ENCODE results near the gene NLRP13.

DNA sequence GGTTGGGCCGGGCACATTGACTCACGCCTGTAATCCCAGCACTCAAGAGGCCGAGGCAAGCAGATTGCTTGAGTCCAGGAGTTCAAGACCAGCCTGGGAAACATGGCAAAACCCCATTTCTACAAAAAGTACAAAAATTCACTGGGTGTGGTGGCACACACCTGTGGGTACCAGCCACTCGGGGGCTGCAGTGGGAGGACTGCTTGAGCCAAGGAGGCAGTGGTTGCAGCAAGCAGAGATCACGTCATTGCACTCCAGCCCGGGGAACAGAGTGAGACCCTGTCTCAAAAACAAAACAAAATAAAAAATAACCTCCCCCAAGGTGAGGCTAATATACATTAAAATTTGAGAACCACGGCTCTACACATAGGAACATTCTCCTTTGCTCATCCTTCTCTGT lies 24.9 kb downstream of the NLRP13 start:
- TF ChIP-seq POLR2AphosphoS5 (IDR thresholded peaks at IDR 0.05; ENCODE audit: low read length) = no peak
- TF ChIP-seq, protein P1, sequence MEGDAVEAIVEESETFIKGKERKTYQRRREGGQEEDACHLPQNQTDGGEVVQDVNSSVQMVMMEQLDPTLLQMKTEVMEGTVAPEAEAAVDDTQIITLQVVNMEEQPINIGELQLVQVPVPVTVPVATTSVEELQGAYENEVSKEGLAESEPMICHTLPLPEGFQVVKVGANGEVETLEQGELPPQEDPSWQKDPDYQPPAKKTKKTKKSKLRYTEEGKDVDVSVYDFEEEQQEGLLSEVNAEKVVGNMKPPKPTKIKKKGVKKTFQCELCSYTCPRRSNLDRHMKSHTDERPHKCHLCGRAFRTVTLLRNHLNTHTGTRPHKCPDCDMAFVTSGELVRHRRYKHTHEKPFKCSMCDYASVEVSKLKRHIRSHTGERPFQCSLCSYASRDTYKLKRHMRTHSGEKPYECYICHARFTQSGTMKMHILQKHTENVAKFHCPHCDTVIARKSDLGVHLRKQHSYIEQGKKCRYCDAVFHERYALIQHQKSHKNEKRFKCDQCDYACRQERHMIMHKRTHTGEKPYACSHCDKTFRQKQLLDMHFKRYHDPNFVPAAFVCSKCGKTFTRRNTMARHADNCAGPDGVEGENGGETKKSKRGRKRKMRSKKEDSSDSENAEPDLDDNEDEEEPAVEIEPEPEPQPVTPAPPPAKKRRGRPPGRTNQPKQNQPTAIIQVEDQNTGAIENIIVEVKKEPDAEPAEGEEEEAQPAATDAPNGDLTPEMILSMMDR (IDR thresholded peaks at IDR 0.05 in 2 of 3, conservative IDR thresholded peaks at IDR 0.05 in 1 of 3; ENCODE audit: control insufficient read depth in 2 of 3, extremely low read depth in 1 of 3, insufficient read depth in 1 of 3, low read depth in 3 of 3, low read length in 3 of 3) = no peak
- TF ChIP-seq, protein P2, sequence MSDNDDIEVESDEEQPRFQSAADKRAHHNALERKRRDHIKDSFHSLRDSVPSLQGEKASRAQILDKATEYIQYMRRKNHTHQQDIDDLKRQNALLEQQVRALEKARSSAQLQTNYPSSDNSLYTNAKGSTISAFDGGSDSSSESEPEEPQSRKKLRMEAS (IDR thresholded peaks at IDR 0.05; ENCODE audit: low read depth, low read length) = no peak
